CD4-positive, alpha-beta memory T cell (primary cell): ENCODE results near the gene CORO7. TPM values are rescaled to one million over a fixed set of nuclear protein-coding genes. Genes with fewer than 3 reads are reported as not detected.

ENCODE experiments used
- CTCF ChIA-PET: fragments of 350-600 bp; sonication (Branson Sonifier 250); formaldehyde crosslinking; loops from one replicate; lab custom pipeline; 2021; ENCODE audit warnings: inconsistent platforms; ENCODE audit not compliant: partially characterized antibody; lab: Charles Lee
- POLR2A ChIA-PET: fragments of 350-600 bp; sonication (Branson Sonifier 250); formaldehyde crosslinking; loops from one replicate; lab custom pipeline; 2021; ENCODE audit not compliant: partially characterized antibody; lab: Charles Lee
- DNase-seq, 5 donors: peaks; one replicate each; pipeline versions ENCODE4 v3.0.0 to v3.0.0-alpha.2; 2020 to 2022; ENCODE audit warnings: mixed read lengths in 1 of 5
- H3K27ac ChIP-seq: one replicate; pipeline ENCODE4 v1.7.0; 2013; ENCODE audit warnings: low read depth, low read length
- H3K27me3 ChIP-seq: 2 replicates; pipeline ENCODE4 v1.7.0; 2013; ENCODE audit warnings: mild to moderate bottlenecking, low read length, moderate library complexity; ENCODE audit not compliant: insufficient read depth
- H3K36me3 ChIP-seq: 2 replicates; pipeline ENCODE4 v1.7.0; 2013; ENCODE audit warnings: mild to moderate bottlenecking, low read length, moderate library complexity; ENCODE audit not compliant: insufficient read depth
- H3K4me1 ChIP-seq: 2 replicates; pipeline ENCODE4 v1.7.0; 2013; ENCODE audit warnings: mild to moderate bottlenecking, low read length, moderate library complexity; ENCODE audit not compliant: insufficient read depth
- H3K4me3 ChIP-seq, 2 donors: one replicate each; pipeline ENCODE4 v1.7.0; 2013; ENCODE audit warnings: low read length in 2 of 2, mild to moderate bottlenecking in 1 of 2
- H3K9me3 ChIP-seq, 2 donors: one replicate each; pipeline ENCODE4 v1.7.0; 2013; ENCODE audit warnings: low read length in 2 of 2, control low read depth in 1 of 2; ENCODE audit not compliant: control insufficient read depth in 1 of 2
- H3K27ac Mint-ChIP-seq, 7 donors: one replicate each; pipeline ENCODE4 v1.8.0; 2020 to 2021; ENCODE audit warnings: mixed read lengths in 7 of 7, mild to moderate bottlenecking in 6 of 7, inconsistent platforms in 3 of 7, moderate library complexity in 3 of 7
- H3K27me3 Mint-ChIP-seq, 2 donors: one replicate each; pipeline ENCODE4 v1.8.0; 2020 to 2021; ENCODE audit warnings: mixed read lengths in 2 of 2
- H3K36me3 Mint-ChIP-seq, 2 donors: one replicate each; pipeline ENCODE4 v1.8.0; 2020 to 2021; ENCODE audit warnings: mixed read lengths in 2 of 2, inconsistent platforms in 1 of 2, mild to moderate bottlenecking in 1 of 2
- H3K4me1 Mint-ChIP-seq, 4 donors: one replicate each; pipeline ENCODE4 v1.8.0; 2020 to 2021; ENCODE audit warnings: mixed read lengths in 4 of 4, mild to moderate bottlenecking in 1 of 4
- H3K4me3 Mint-ChIP-seq, 8 donors: one replicate each; pipeline ENCODE4 v1.8.0; 2020 to 2021; ENCODE audit warnings: mixed read lengths in 8 of 8, mild to moderate bottlenecking in 7 of 8, moderate library complexity in 6 of 8, inconsistent platforms in 3 of 8
- H3K9me3 Mint-ChIP-seq, 8 donors: one replicate each; pipeline ENCODE4 v1.8.0; 2020 to 2021; ENCODE audit warnings: mixed read lengths in 8 of 8, mild to moderate bottlenecking in 5 of 8, inconsistent platforms in 3 of 8, moderate library complexity in 1 of 8
- intact Hi-C: fragments of 100-400 bp; cut with micrococcal nuclease; formaldehyde crosslinking; loops from one replicate; pipeline ENCODE4 v1.15.1; 2023
- polyA plus RNA-seq, 2 donors: library from polyadenylated mRNA; unstranded; fragments of 300-500 nt; fragmentation: Illumina TruSeq; gene quantifications; one replicate each; pipeline ENCODE4 v1.2.3, GENCODE V29; 2021
- total RNA-seq, 2 experiments: library from RNA; stranded (reverse); gene quantifications; one replicate each; pipeline ENCODE4 v1.2.3, GENCODE V29; 2021

CORO7 gene
- total and polyA plus RNA-seq, 4 experiments from 2014 or later: 48.2 to 184 (median 157) TPM

DNA sequence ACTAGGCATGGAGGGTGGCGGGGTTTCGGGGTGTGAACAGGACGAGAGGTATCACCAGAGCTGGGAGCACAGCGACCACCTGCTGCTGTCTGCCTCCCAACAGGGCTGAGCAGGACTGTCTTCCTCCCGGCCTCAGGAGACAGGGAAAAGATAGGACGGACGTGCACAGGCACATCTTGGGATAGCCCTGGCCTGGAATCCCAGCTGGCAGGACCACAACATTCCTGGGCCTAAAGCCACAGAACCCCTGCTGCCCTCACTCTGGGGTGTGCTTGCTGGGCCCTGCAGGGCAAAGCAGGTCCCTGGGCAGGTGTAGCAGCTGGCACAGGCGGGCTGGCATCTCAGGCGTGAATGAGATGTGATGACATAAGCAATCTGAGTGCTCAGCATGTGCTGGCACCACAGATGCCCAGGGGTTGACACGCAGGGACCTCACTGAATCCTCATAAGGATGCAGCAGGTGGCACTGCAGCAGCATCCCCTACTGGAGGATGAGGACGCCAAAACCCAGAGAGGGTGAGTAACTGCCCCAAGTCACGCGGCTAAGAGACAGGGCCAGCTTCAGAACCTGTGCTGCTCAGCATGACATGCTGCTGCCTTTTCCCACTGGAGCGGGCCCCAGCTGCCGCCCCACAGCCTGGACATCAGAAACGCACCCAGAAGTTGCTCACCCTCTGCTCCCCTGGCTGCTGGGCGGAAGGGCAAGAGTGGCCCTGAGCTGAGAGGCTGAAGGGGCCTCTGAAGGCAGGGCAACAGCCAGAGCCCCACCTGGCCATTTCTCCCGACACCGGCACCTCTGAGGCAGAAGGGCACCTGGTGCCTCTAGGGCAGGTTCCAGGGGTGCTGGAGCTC, 7.1 kb downstream of the CORO7 start:
- peaks cover 81% of the 10 kb centered on the region for H3K36me3 ChIP-seq
- H3K9me3 ChIP-seq: no peaks in the 10 kb centered on the region
- Mint-ChIP-seq H3K4me1 (peaks cover 28 to 55% (median 39%) of the 10 kb centered on the region in 4 donors), H3K27me3 (no peaks in the 10 kb centered on the region), H3K9me3 (peaks cover 0 to 10% (median 0%) of the 10 kb centered on the region in 8 donors), H3K36me3 (peaks cover 32 to 72% of the 10 kb centered on the region in 2 donors), H3K4me3 (no peak overlapping the region), H3K27ac (peak overlapping the region in 5 of 7 donors; percentile 15 to 78 (median 59))
- POLR2A ChIA-PET: interaction anchor here (1.2 kb wide), 1 partner anchor 15 kb away, joined by 3 read pairs; no protein-coding TSS in a partner anchor
- H3K4me1 ChIP-seq: peaks cover 51% of the 10 kb centered on the region
- H3K4me3 ChIP-seq: no peak overlapping the region
- no peaks in the 10 kb centered on the region for H3K27me3 ChIP-seq
- peak in 2 of 5 donors; percentile 21 to 25 for DNase-seq
- CTCF ChIA-PET: interaction anchor here (0.9 to 1.6 kb wide), 2 partner anchors 24 to 48 kb away, joined by 3 to 4 read pairs; no protein-coding TSS in a partner anchor
- intact Hi-C loops: no loop called here
- H3K27ac ChIP-seq: no peak overlapping the region

DNA sequence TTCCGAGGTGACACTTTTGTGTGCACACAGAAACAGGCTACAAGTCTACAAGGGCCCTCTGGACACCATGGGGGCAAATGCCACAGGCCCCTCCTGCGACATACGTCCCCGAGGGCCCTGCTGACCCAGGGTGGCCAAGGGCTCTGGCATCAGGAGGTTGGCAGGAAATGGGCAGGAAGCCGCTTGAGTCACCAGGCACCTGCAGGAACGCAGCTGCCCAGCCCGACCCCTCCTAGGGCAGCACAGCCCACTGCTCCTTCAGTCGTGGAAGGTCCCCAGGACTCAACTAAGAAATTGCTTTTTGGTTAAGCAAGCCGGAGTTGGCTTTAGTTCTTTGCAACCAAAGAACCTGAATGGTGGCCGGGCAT, 8.1 kb downstream of the CORO7 start:
- H3K36me3 ChIP-seq: peaks cover 89% of the 10 kb centered on the region
- no peak overlapping the region for H3K27ac ChIP-seq
- intact Hi-C loops: no loop called here
- no peak overlapping the region for H3K4me3 Mint-ChIP-seq
- POLR2A ChIA-PET: interaction anchor here (0.6 kb wide), 1 partner anchor 29 kb away, joined by 3 read pairs; no protein-coding TSS in a partner anchor
- CTCF ChIA-PET: no interaction called here
- peaks cover 0 to 10% (median 0%) of the 10 kb centered on the region in 8 donors for H3K9me3 Mint-ChIP-seq
- no peaks in the 10 kb centered on the region for H3K27me3 Mint-ChIP-seq
- peak overlapping the region in 2 of 7 donors; percentile 23 to 78 for H3K27ac Mint-ChIP-seq
- H3K9me3 ChIP-seq: no peaks in the 10 kb centered on the region
- H3K4me3 ChIP-seq: no peak overlapping the region
- H3K36me3 Mint-ChIP-seq: peaks cover 36 to 76% of the 10 kb centered on the region in 2 donors
- peaks cover 23 to 50% (median 34%) of the 10 kb centered on the region in 4 donors for H3K4me1 Mint-ChIP-seq
- H3K4me1 ChIP-seq: peaks cover 42% of the 10 kb centered on the region
- no peak for DNase-seq
- H3K27me3 ChIP-seq: no peaks in the 10 kb centered on the region

DNA sequence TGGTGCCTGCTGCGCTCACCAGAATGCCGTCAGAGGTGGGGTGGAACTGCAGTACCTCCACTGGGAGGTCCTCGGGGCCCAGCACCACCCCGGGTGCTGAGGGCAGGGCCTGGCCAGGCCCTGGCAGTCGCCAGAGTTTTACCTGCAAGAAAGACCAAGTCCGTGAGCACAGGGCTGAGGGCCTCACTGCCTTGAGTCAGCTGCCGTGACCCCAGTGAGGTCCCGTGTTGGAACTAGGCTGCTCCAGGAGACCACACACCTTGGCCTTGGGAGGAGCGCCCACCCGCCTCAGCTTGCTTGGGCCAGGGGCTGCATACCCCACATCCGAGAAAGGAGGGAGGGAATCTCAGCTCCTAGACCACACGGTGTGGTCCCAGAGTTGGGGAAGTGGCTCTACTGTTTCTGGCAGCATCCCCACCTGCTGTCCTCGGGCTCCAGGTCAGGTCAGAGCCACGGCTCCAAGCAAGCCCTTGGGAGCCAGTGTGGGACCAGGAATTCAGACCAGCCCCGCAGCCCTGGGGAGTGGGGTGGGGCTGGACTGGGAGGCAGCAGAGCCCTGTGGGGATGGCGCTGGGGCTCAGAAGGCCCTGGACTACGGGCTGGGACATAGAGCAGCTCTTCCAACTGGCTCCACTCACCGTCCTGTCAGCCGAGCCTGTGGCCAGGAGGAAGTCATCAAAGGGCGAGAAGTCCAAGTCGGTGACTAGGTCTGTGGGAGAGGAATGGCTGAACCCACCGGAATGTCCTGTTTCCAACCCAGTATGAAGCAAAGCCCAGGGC, 8.7 kb downstream of the CORO7 start:
- H3K4me3 Mint-ChIP-seq: no peak overlapping the region
- Histone ChIP-seq H3K4me1 (peaks cover 36% of the 10 kb centered on the region), H3K36me3 (peaks cover 89% of the 10 kb centered on the region), H3K27ac (no peak overlapping the region), H3K4me3 (no peak overlapping the region), H3K27me3 (no peaks in the 10 kb centered on the region), H3K9me3 (no peaks in the 10 kb centered on the region)
- H3K36me3 Mint-ChIP-seq: peaks cover 34 to 75% of the 10 kb centered on the region in 2 donors
- H3K4me1 Mint-ChIP-seq: peaks cover 18 to 44% (median 30%) of the 10 kb centered on the region in 4 donors
- DNase-seq: peak in 2 of 5 donors; percentile 5 to 16
- ChIA-PET CTCF (no interaction called here), POLR2A (no interaction called here)
- H3K27me3 Mint-ChIP-seq: no peaks in the 10 kb centered on the region
- intact Hi-C loops: no loop called here
- peaks cover 0 to 10% (median 0%) of the 10 kb centered on the region in 8 donors for H3K9me3 Mint-ChIP-seq
- H3K27ac Mint-ChIP-seq: peak overlapping the region in 3 of 7 donors; percentile 10 to 78 (median 23)

DNA sequence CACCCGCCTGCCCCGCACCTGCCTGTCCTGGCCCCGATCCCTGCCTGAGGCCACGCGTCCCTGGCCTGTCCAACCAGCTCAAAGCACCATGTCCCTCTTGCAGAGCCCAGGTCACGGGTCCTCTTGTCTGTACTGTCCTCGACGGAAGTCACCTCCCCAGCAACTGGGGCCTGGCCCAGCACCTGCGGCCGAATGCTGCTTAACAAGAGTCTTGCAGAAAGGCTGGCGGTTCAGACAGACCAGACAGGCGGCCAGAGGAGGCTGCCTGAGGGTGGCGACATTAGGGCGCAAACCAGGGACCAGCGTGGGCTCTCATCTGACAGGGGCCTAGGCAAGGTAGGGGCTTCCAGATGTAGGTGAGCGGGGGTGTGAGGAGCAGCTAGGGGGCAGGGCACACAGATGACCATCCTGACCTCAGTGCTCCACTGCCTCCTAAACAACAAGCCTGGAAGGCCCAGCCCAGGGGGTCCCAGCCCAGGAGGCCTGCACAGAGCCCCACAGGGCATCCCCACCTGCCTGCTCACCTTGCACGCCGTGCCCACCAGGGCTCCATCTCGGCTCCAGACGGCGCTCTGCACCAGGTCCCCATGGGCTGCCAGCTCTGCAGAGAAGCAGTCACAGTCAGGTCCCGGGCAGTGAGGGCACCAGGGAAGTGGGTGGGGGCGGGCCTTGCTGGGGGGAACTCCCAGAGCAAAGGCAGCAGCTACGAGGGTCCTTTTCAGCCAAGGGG, 11.3 kb downstream of the CORO7 start:
- intact Hi-C loops: no loop called here
- H3K27me3 Mint-ChIP-seq: no peaks in the 10 kb centered on the region
- peaks cover 83% of the 10 kb centered on the region for H3K36me3 ChIP-seq
- CTCF ChIA-PET: interaction anchor here (0.6 to 3.9 kb wide), 8 partner anchors 8 to 116 kb away, joined by 3 to 50 read pairs (median 4); no protein-coding TSS in a partner anchor
- peaks cover 12% of the 10 kb centered on the region for H3K4me1 ChIP-seq
- H3K27ac Mint-ChIP-seq: peak overlapping the region; percentile 55 to 95 (median 86)
- no peak overlapping the region for H3K27ac ChIP-seq
- no peak overlapping the region for H3K4me3 ChIP-seq
- H3K27me3 ChIP-seq: no peaks in the 10 kb centered on the region
- peaks cover 30 to 74% of the 10 kb centered on the region in 2 donors for H3K36me3 Mint-ChIP-seq
- no peaks in the 10 kb centered on the region for H3K9me3 ChIP-seq
- POLR2A ChIA-PET: interaction anchor here (1.3 kb wide), 1 partner anchor 11 kb away, joined by 4 read pairs; the partner anchor contains the start of gene CORO7
- H3K9me3 Mint-ChIP-seq: peaks cover 0 to 19% (median 0%) of the 10 kb centered on the region in 8 donors
- peak in 3 of 5 donors; percentile 16 to 43 (median 23) for DNase-seq
- H3K4me1 Mint-ChIP-seq: peaks cover 13 to 37% (median 20%) of the 10 kb centered on the region in 4 donors
- H3K4me3 Mint-ChIP-seq: peak overlapping the region in 3 of 8 donors; percentile 44 to 73 (median 54)

DNA sequence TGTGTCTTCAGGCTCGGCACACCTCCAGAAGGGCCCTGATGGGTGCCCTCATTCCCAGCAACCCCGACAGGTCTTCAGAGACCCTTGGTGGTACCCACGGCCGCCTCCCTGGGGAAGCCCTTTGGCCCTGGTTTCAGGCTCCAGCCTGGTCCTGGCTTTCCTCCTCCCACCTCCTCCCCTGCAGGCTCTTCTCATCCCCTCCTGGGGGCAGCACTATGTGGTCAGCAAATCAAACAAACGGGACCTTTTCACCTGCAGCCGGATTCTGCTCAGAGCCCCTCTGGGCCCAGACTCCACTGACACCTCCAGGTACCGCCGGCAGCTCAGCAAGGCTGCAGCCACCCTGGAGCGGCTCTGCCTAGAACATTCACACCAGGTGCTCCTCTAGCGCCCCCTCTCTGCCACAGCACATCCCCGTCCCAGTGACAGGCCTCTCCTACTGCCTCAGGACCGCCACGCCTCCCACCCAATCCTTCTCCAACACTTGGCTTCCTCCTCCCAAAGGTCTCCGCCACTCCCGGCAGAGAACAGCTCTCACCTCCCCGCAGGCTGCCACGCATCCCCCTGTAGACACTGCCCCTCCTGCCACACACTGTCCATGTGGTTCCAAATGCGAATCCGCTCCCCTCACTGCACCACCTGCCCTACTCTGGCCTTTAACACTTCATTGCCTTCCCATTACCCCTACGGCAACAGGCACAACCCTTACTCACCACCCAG, 12.0 kb downstream of the CORO7 start:
- H3K9me3 ChIP-seq: no peaks in the 10 kb centered on the region
- H3K36me3 Mint-ChIP-seq: peaks cover 34 to 74% of the 10 kb centered on the region in 2 donors
- intact Hi-C loops: no loop called here
- CTCF ChIA-PET: interaction anchor here (0.8 to 3.9 kb wide), 7 partner anchors 9 to 116 kb away, joined by 3 to 50 read pairs (median 4); no protein-coding TSS in a partner anchor
- peak overlapping the region in 5 of 8 donors; percentile 25 to 73 (median 40) for H3K4me3 Mint-ChIP-seq
- H3K4me3 ChIP-seq: no peak overlapping the region
- POLR2A ChIA-PET: interaction anchor here (3.0 kb wide), 1 partner anchor 10 kb away, joined by 49 read pairs; the partner anchor contains the start of gene CORO7
- no peaks in the 10 kb centered on the region for H3K27me3 ChIP-seq
- peaks cover 15 to 38% (median 20%) of the 10 kb centered on the region in 4 donors for H3K4me1 Mint-ChIP-seq
- peaks cover 0 to 21% (median 0%) of the 10 kb centered on the region in 8 donors for H3K9me3 Mint-ChIP-seq
- peaks cover 7% of the 10 kb centered on the region for H3K4me1 ChIP-seq
- H3K27ac ChIP-seq: no peak overlapping the region
- H3K36me3 ChIP-seq: peaks cover 83% of the 10 kb centered on the region
- H3K27ac Mint-ChIP-seq: peak overlapping the region; percentile 55 to 95 (median 86)
- H3K27me3 Mint-ChIP-seq: no peaks in the 10 kb centered on the region
- peak; percentile 36 to 60 (median 48) for DNase-seq
